H1 (cell line): ENCODE results near the gene PSMF1. TPM values are rescaled to one million over a fixed set of nuclear protein-coding genes. Genes with fewer than 3 reads are reported as not detected.

ENCODE experiments used
- CTCF ChIA-PET: fragments of 300-600 bp; sonication (Branson Sonifier 250); formaldehyde crosslinking; loops from one replicate; lab custom pipeline; 2021; ENCODE audit not compliant: partially characterized antibody; lab: Charles Lee
- POLR2A ChIA-PET: fragments of 300-600 bp; sonication (Branson Sonifier 250); formaldehyde crosslinking; loops from one replicate; lab custom pipeline; 2021; ENCODE audit warnings: inconsistent platforms; ENCODE audit not compliant: partially characterized antibody; lab: Charles Lee
- DNase-seq, 2 experiments: peaks; one replicate each; pipeline versions ENCODE4 v3.0.0 to v3.0.0-alpha.2; 2010 to 2022; ENCODE audit warnings: low spot score in 2 of 2, low read depth in 1 of 2, mixed read lengths in 1 of 2
- FAIRE-seq: peaks from 2 replicates; lab custom pipeline; 2011; peaks lifted over from hg19 to GRCh38; lab: Jason Lieb, UNC
- H2AFZ ChIP-seq: 2 replicates; pipeline ENCODE4 v1.8.1; 2012; ENCODE audit warnings: low read length, inconsistent platforms
- H2AK5ac ChIP-seq: 2 replicates; pipeline ENCODE4 v1.6.1; 2013; ENCODE audit warnings: low read depth, low read length
- H2BK120ac ChIP-seq: replicated peaks from 2 replicates; pipeline ENCODE3; 2013; ENCODE audit warnings: low read depth, low read length, inconsistent platforms
- H2BK12ac ChIP-seq: 2 replicates; pipeline ENCODE4 v1.6.1; 2013; ENCODE audit warnings: low read depth, low read length
- H2BK15ac ChIP-seq: 2 replicates; pipeline ENCODE4 v1.6.1; 2013; ENCODE audit warnings: low read length
- H2BK20ac ChIP-seq: 2 replicates; pipeline ENCODE4 v1.6.1; 2013; ENCODE audit warnings: low read length
- H2BK5ac ChIP-seq: 2 replicates; pipeline ENCODE4 v1.6.1; 2013; ENCODE audit warnings: low read depth, low read length
- H3K14ac ChIP-seq: 2 replicates; pipeline ENCODE4 v1.6.1; 2013; ENCODE audit warnings: inconsistent platforms; ENCODE audit not compliant: insufficient read length
- H3K18ac ChIP-seq: 2 replicates; pipeline ENCODE4 v1.6.1; 2013; ENCODE audit warnings: low read length; ENCODE audit errors: extremely low read depth
- H3K23ac ChIP-seq: 2 replicates; pipeline ENCODE4 v1.6.1; 2013; ENCODE audit warnings: inconsistent platforms; ENCODE audit not compliant: insufficient read length
- H3K23me2 ChIP-seq: 2 replicates; pipeline ENCODE4 v1.6.1; 2013; ENCODE audit warnings: low read depth, low read length
- H3K27ac ChIP-seq: 2 replicates; pipeline ENCODE4 v1.6.1; 2011; ENCODE audit warnings: low read depth, low read length, inconsistent platforms
- H3K27me3 ChIP-seq, 4 experiments: replicated peaks in 1 of 4; 1 replicate in 1 of 4; 2 replicates in 3 of 4; pipeline versions ENCODE4 v1.6.1 to v1.8.1; 2011 to 2013; ENCODE audit warnings: low read length in 3 of 4, mild to moderate bottlenecking in 3 of 4, inconsistent platforms in 2 of 4, mixed read lengths in 2 of 4, moderate library complexity in 1 of 4; ENCODE audit not compliant: control insufficient read depth in 3 of 4, insufficient read depth in 3 of 4; ENCODE audit errors: extremely low read depth in 1 of 4
- H3K36me3 ChIP-seq, 4 experiments: 2 replicates each; pipeline versions ENCODE4 v1.6.1 to v1.8.1; 2011 to 2013; ENCODE audit warnings: mild to moderate bottlenecking in 4 of 4, low read length in 3 of 4, moderate library complexity in 2 of 4, control low read depth in 1 of 4, inconsistent platforms in 1 of 4; ENCODE audit not compliant: insufficient read depth in 4 of 4, control insufficient read depth in 2 of 4
- H3K4ac ChIP-seq: replicated peaks from 2 replicates; pipeline ENCODE3; 2013; ENCODE audit warnings: low read length, low read depth, mixed read lengths, inconsistent platforms; ENCODE audit not compliant: insufficient read length
- H3K4me1 ChIP-seq, 4 experiments: replicated peaks in 1 of 4; 1 replicate in 1 of 4; 2 replicates in 3 of 4; pipeline versions ENCODE4 v1.6.1 to v1.8.1; 2011 to 2013; ENCODE audit warnings: low read length in 3 of 4, inconsistent platforms in 2 of 4, mixed read lengths in 1 of 4; ENCODE audit not compliant: insufficient read depth in 4 of 4, control insufficient read depth in 3 of 4
- H3K4me2 ChIP-seq, 2 experiments: 2 replicates each; pipeline versions ENCODE4 v1.6.1 to v1.8.1; 2011 to 2013; ENCODE audit warnings: low read depth in 2 of 2, low read length in 2 of 2, control low read depth in 1 of 2, inconsistent platforms in 1 of 2, mild to moderate bottlenecking in 1 of 2; ENCODE audit not compliant: insufficient read depth in 1 of 2
- H3K4me3 ChIP-seq, 4 experiments: fragments of 200-600, 300-600 bp in 1 of 4; sonication (generic), shearing (Covaris generic), sonication (Bioruptor Twin) in 1 of 4; 2 replicates each; pipeline versions ENCODE4 v1.5.1 to v1.8.1; 2011 to 2016; ENCODE audit warnings: low read length in 4 of 4, low read depth in 3 of 4, control low read depth in 2 of 4, inconsistent platforms in 2 of 4, mild to moderate bottlenecking in 2 of 4, mixed read lengths in 1 of 4, moderate library complexity in 1 of 4; ENCODE audit not compliant: insufficient read depth in 2 of 4; ENCODE audit errors: extremely low read depth in 1 of 4
- H3K56ac ChIP-seq: replicated peaks from 2 replicates; pipeline ENCODE3; 2013; ENCODE audit warnings: low read depth, mild to moderate bottlenecking, mixed read lengths, low read length, inconsistent platforms; ENCODE audit not compliant: insufficient read length
- H3K79me1 ChIP-seq: 2 replicates; pipeline ENCODE4 v1.6.1; 2013; ENCODE audit warnings: low read depth, low read length, control low read depth
- H3K79me2 ChIP-seq, 2 experiments: 2 replicates each; pipeline versions ENCODE4 v1.6.1 to v1.8.1; 2012 to 2013; ENCODE audit warnings: low read length in 2 of 2, mild to moderate bottlenecking in 2 of 2, inconsistent platforms in 1 of 2; ENCODE audit not compliant: insufficient read depth in 2 of 2, control insufficient read depth in 1 of 2
- H3K9ac ChIP-seq, 4 experiments: replicated peaks in 1 of 4; 1 replicate in 1 of 4; 2 replicates in 3 of 4; pipeline versions ENCODE4 v1.6.1 to v1.8.1; 2011 to 2013; ENCODE audit warnings: low read depth in 3 of 4, low read length in 3 of 4, control low read depth in 2 of 4, mild to moderate bottlenecking in 2 of 4, moderate library complexity in 2 of 4, inconsistent platforms in 1 of 4; ENCODE audit errors: extremely low read depth in 1 of 4
- H3K9me3 ChIP-seq, 2 experiments: 2 replicates each; pipeline versions ENCODE4 v1.6.1 to v1.8.1; 2012 to 2013; ENCODE audit warnings: mild to moderate bottlenecking in 2 of 2, moderate library complexity in 2 of 2, control low read depth in 1 of 2, inconsistent platforms in 1 of 2, low read depth in 1 of 2, low read length in 1 of 2, mixed read lengths in 1 of 2; ENCODE audit not compliant: insufficient read depth in 2 of 2
- H4K20me1 ChIP-seq, 2 experiments: replicated peaks in 1 of 2; 2 replicates each; pipeline versions ENCODE3 to v1.8.1; 2011 to 2013; ENCODE audit warnings: inconsistent platforms in 2 of 2, low read length in 2 of 2, mild to moderate bottlenecking in 1 of 2; ENCODE audit not compliant: insufficient read depth in 2 of 2, control insufficient read depth in 1 of 2
- H4K5ac ChIP-seq: 2 replicates; pipeline ENCODE4 v1.6.1; 2013; ENCODE audit warnings: low read length, low read depth, mixed read lengths, inconsistent platforms; ENCODE audit not compliant: insufficient read length
- H4K8ac ChIP-seq: 2 replicates; pipeline ENCODE4 v1.8.0; 2013; ENCODE audit warnings: mild to moderate bottlenecking, moderate library complexity, low read length, inconsistent platforms; ENCODE audit not compliant: insufficient read depth; ENCODE audit errors: extremely low read depth
- H4K91ac ChIP-seq: replicated peaks from 2 replicates; pipeline ENCODE3; 2013; ENCODE audit warnings: low read length, mixed read lengths, inconsistent platforms; ENCODE audit not compliant: insufficient read length
- ATF2 ChIP-seq: IDR thresholded peaks from 2 replicates; pipeline ENCODE4 v1.6.1; 2012; ENCODE audit warnings: low read length, inconsistent platforms
- CREB1 ChIP-seq: IDR thresholded peaks from 2 replicates; pipeline ENCODE4 v1.6.1; 2012; ENCODE audit warnings: inconsistent platforms
- EZH2 ChIP-seq: fragments of 200-600 bp; sonication (generic); IDR thresholded peaks from 2 replicates; pipeline ENCODE4 v1.7.1; 2012; ENCODE audit warnings: low read depth, mild to moderate bottlenecking, moderate library complexity, low read length, inconsistent platforms; ENCODE audit not compliant: severe bottlenecking
- HDAC2 ChIP-seq, 2 experiments: fragments of 300-600 bp in 1 of 2; sonication (generic) in 1 of 2; IDR thresholded peaks; 2 replicates each; pipeline ENCODE4 v1.6.1; 2011 to 2012; ENCODE audit warnings: low read depth in 2 of 2, low read length in 2 of 2, mild to moderate bottlenecking in 2 of 2, moderate library complexity in 2 of 2, borderline replicate concordance in 1 of 2, inconsistent platforms in 1 of 2
- KDM1A ChIP-seq: fragments of 200-600, 300-600 bp; sonication (generic); IDR thresholded peaks from 2 replicates; pipeline ENCODE4 v1.7.1; 2016; ENCODE audit warnings: mild to moderate bottlenecking, low read length, borderline replicate concordance
- POLR2AphosphoS5 ChIP-seq: IDR thresholded peaks from 2 replicates; pipeline ENCODE4 v1.6.1; 2011; ENCODE audit warnings: low read depth, low read length
- RAD21 ChIP-seq, 2 experiments: IDR thresholded peaks in 1 of 2; conservative IDR thresholded peaks in 1 of 2; 2 replicates each; pipeline ENCODE4 v1.6.1; 2011; ENCODE audit warnings: low read depth in 2 of 2, low read length in 2 of 2, improper control_type of control experiment in 1 of 2, inconsistent platforms in 1 of 2, mild to moderate bottlenecking in 1 of 2, moderate library complexity in 1 of 2
- SIN3A ChIP-seq, 2 experiments: IDR thresholded peaks in 1 of 2; conservative IDR thresholded peaks in 1 of 2; 2 replicates each; pipeline ENCODE4 v1.6.1; 2011 to 2012; ENCODE audit warnings: low read length in 2 of 2, improper control_type of control experiment in 1 of 2, low read depth in 1 of 2, mild to moderate bottlenecking in 1 of 2
- SUZ12 ChIP-seq: fragments of 200-600 bp; sonication (generic); IDR thresholded peaks from 2 replicates; pipeline ENCODE4 v1.6.1; 2012; ENCODE audit warnings: mild to moderate bottlenecking, inconsistent platforms, low read length, moderate library complexity, mixed read lengths
- TAF1 ChIP-seq: IDR thresholded peaks from 2 replicates; pipeline ENCODE4 v1.6.1; 2011; ENCODE audit warnings: mild to moderate bottlenecking, low read depth, low read length
- WGBS, 2 experiments: shearing (Covaris generic) in 1 of 2; methylation state at CpG; one replicate each; pipeline versions ENCODE4 v1.1.6 to v1.1.7; 2013 to 2015; ENCODE audit warnings: low lambda C conversion rate in 2 of 2, mixed read lengths in 2 of 2, inconsistent platforms in 1 of 2, low coverage in 1 of 2, missing lambda C conversion rate in 1 of 2; ENCODE audit not compliant: insufficient replicate concordance in 2 of 2, insufficient coverage in 1 of 2, insufficient read length in 1 of 2; ENCODE audit errors: extremely low coverage in 1 of 2, missing lambda C conversion rate in 1 of 2; 5-methylcytosine and 5-hydroxymethylcytosine counted together
- polyA plus RNA-seq, 7 experiments: library from polyadenylated mRNA; depleted of rRNA in 3 of 7; stranded (reverse) in 5 of 7; unstranded in 2 of 7; fragments of >200 nt in 5 of 7; fragments of 200-250 nt in 2 of 7; gene quantifications; 1 replicate in 5 of 7; 2 replicates in 1 of 7; 4 replicates in 1 of 7; pipeline versions ENCODE4 v1.2.1 to v1.2.3, GENCODE V29; 2011 to 2013; ENCODE audit warnings: missing spikeins in 2 of 7, mixed read lengths in 2 of 7
- total RNA-seq: library from RNA; stranded (reverse); fragmentation: NEBNext Ultra II Directional; extraction: Animal tissue kit (Norgen Biotek cat#: 25700); gene quantifications from 2 replicates; pipeline ENCODE4 v1.2.1, GENCODE V29; 2021

PSMF1 gene
- total and polyA plus RNA-seq, 2 of the 8 experiments (the other 6 are each of a cell fraction or from before 2014, with no cell fraction given): 106 to 159 TPM

DNA sequence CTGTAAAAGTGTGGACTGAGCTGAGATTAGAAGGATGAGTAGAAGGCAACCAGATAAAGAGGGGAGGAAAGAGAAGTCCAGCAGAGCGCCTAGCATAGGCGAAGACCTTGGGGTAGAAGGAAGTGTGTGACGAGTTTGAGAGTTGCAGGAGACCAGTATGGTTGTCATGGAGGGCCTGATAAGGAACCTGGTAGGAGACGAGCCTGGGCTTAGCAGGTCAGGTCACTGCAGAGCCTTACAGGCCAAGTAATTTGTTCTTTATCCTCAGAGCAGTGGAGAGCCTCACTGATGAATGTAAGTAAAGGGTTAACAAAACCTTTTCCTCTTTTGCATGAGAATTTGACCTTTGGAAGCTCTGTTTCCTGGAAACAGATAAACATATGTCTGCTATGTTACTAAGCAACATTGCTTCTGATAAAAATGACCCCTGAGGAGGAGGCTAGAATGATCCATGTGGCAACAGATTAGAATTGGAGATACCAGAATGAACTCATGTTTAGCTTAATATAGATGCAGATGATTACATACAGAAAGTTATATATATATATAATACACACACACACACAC, 69.3 kb downstream of the PSMF1 start:
- no peak overlapping the region for H4K5ac ChIP-seq
- H3K79me2 ChIP-seq: no peaks in the 10 kb centered on the region
- POLR2A ChIA-PET: interaction anchor here (1.6 kb wide), 1 partner anchor 12 kb away, joined by 4 read pairs; no protein-coding TSS in a partner anchor
- H3K27me3 ChIP-seq: peaks cover 8 to 32% (median 26%) of the 10 kb centered on the region in 4 experiments
- 0 out of 2 replicates have a peak, but pooled peaks cover 2% of the 10 kb centered on the region for H3K79me1 ChIP-seq
- H2BK15ac ChIP-seq: no peak overlapping the region
- no peak overlapping the region for H3K4ac ChIP-seq
- no peak overlapping the region; the same call in 1 of the 2 replicates for H3K18ac ChIP-seq
- H4K20me1 ChIP-seq: peaks cover 0 to 5% of the 10 kb centered on the region in 2 experiments
- H2BK5ac ChIP-seq: no peak overlapping the region
- H3K23ac ChIP-seq: no peak overlapping the region
- no peak overlapping the region for H2AK5ac ChIP-seq
- no peak overlapping the region for H3K4me2 ChIP-seq
- no peak overlapping the region for H3K56ac ChIP-seq
- H3K14ac ChIP-seq: no peak overlapping the region
- H2BK120ac ChIP-seq: no peak overlapping the region
- no peak for FAIRE-seq
- H4K8ac ChIP-seq: no peak overlapping the region; the same call in 1 of the 2 replicates
- no peak overlapping the region; the same call in 1 of the 2 replicates for H2BK20ac ChIP-seq
- CTCF ChIA-PET: interaction anchor here (0.5 to 5.0 kb wide), 10 partner anchors 11 to 1477 kb away, joined by 3 to 34 read pairs (median 4); no protein-coding TSS in a partner anchor
- no peak overlapping the region for H3K4me3 ChIP-seq
- 85% methylated on average over 4 of the region's 4 CpGs; no CpG with 5 or more reads in 1 of the 2 experiments for WGBS, 2 experiments
- H4K91ac ChIP-seq: no peak overlapping the region
- no peaks in the 10 kb centered on the region; a peak in 1 of 8 replicates for H3K36me3 ChIP-seq
- no peak overlapping the region for H2AFZ ChIP-seq
- no peaks in the 10 kb centered on the region for H3K9me3 ChIP-seq
- H3K4me1 ChIP-seq: peaks cover 0 to 13% (median 8%) of the 10 kb centered on the region in 4 experiments; a peak in 5 of 7 replicates
- no peak overlapping the region for H3K27ac ChIP-seq
- peaks cover 11% of the 10 kb centered on the region; the same call in 1 of the 2 replicates for H3K23me2 ChIP-seq
- DNase-seq: no peak
- no peak overlapping the region for H3K9ac ChIP-seq
- peak overlapping the region; percentile 80; the same call in 1 of the 2 replicates for H2BK12ac ChIP-seq
- no peak for TF ChIP-seq TAF1
- no peak for TF ChIP-seq KDM1A
- no peak for TF ChIP-seq CREB1
- no peak for TF ChIP-seq HDAC2 (IDR thresholded peaks at IDR 0.05; ENCODE audit: borderline replicate concordance in 1 of 2, low read depth in 2 of 2, low read length in 2 of 2)
- TF ChIP-seq RAD21 (IDR thresholded peaks at IDR 0.05 in 1 of 2, conservative IDR thresholded peaks at IDR 0.05 in 1 of 2; ENCODE audit: low read depth in 2 of 2, low read length in 2 of 2): no peak
- no peak for TF ChIP-seq SIN3A (conservative IDR thresholded peaks at IDR 0.05 in 1 of 2, IDR thresholded peaks at IDR 0.05 in 1 of 2; ENCODE audit: low read depth in 1 of 2, low read length in 2 of 2)
- TF ChIP-seq ATF2: no peak
- TF ChIP-seq EZH2: no peak
- no peak for TF ChIP-seq POLR2AphosphoS5
- no peak for TF ChIP-seq SUZ12
